Aorta (tissue), 5 donors: ENCODE data around the gene SEMA3G. TPM values are rescaled to one million over a fixed set of nuclear protein-coding genes. Genes with fewer than 3 reads are reported as not detected.

Experiments
- ATAC-seq: fragments of 200-7000 bp; cut with Tn5 transposase; one replicate; pipeline ENCODE4 v1.9.1; 2022; ENCODE audit warnings: moderate library complexity; ENCODE audit not compliant: low FRiP score
- DNase-seq, 2 donors: peaks; one replicate each; pipeline ENCODE4 v3.0.0-alpha.2; 2020
- H3K27ac ChIP-seq, 2 donors: one replicate each; pipeline ENCODE4 v1.5.1; 2013; ENCODE audit warnings: low read length in 2 of 2, mild to moderate bottlenecking in 2 of 2, moderate library complexity in 2 of 2, control low read depth in 1 of 2, inconsistent platforms in 1 of 2, low read depth in 1 of 2
- H3K27me3 ChIP-seq, 2 donors: one replicate each; pipeline ENCODE4 v1.6.1; 2013; ENCODE audit warnings: control low read depth in 1 of 2, low read length in 1 of 2, mild to moderate bottlenecking in 1 of 2, moderate library complexity in 1 of 2; ENCODE audit not compliant: insufficient read depth in 2 of 2, control insufficient read depth in 1 of 2
- H3K36me3 ChIP-seq, 2 donors: one replicate each; pipeline ENCODE4 v1.6.1; 2013; ENCODE audit warnings: control low read depth in 1 of 2, low read length in 1 of 2, mild to moderate bottlenecking in 1 of 2; ENCODE audit not compliant: insufficient read depth in 2 of 2, control insufficient read depth in 1 of 2
- H3K4me1 ChIP-seq, 2 donors: one replicate each; pipeline ENCODE4 v1.6.1; 2013; ENCODE audit warnings: low read length in 2 of 2, control low read depth in 1 of 2, mild to moderate bottlenecking in 1 of 2, moderate library complexity in 1 of 2; ENCODE audit not compliant: insufficient read depth in 2 of 2, control insufficient read depth in 1 of 2
- H3K4me3 ChIP-seq, 2 donors: one replicate each; pipeline ENCODE4 v1.5.1; 2013; ENCODE audit warnings: low read length in 2 of 2, control low read depth in 1 of 2, mild to moderate bottlenecking in 1 of 2
- H3K9me3 ChIP-seq: one replicate; pipeline ENCODE4 v1.6.1; 2013; ENCODE audit warnings: mild to moderate bottlenecking, low read length; ENCODE audit not compliant: control insufficient read depth
- WGBS, 2 donors: extraction: QIAGEN DNeasy Blood & Tissue Kit; methylation state at CpG; one replicate each; pipeline ENCODE4 v1.1.7; 2013; 5-methylcytosine and 5-hydroxymethylcytosine counted together
- intact Hi-C, 2 donors: fragments of 100-400 bp; cut with DNase I; formaldehyde crosslinking; loops; one replicate each; pipeline versions ENCODE4 v1.14.2 to v1.15.0; 2022
- polyA plus RNA-seq, 2 donors: library from polyadenylated mRNA; stranded (reverse); fragments of 200-250 nt; gene quantifications; one replicate each; pipeline ENCODE4 v1.2.3, GENCODE V29; 2013
- total RNA-seq, 2 donors: library from RNA; stranded (reverse); fragmentation: NEBNext Ultra II Directional; extraction: Animal tissue kit (Norgen Biotek cat#: 25700); gene quantifications; one replicate each; pipeline ENCODE4 v1.2.1, GENCODE V29; 2021
- donor health status: healthy with polysubstance abuse.
- donor health status: Bipolar disorder and iron deficiency.
- donor health status: DM: no; HTN: no; CAD: no.
- donor health status: DM: no; HTN: no; CAD: no.
- donor health status: DM: yes; HTN: yes; CAD: no.

SEMA3G gene
- total and polyA plus RNA-seq, 4 donors: 0.26 to 23.8 (median 12.5) TPM; not detected in 1

- Histone ChIP-seq H3K9me3 (no peaks in the 10 kb centered on the region), H3K4me3 (no peak overlapping the region), H3K27ac (no peak overlapping the region), H3K36me3 (no peaks in the 10 kb centered on the region), H3K27me3 (no peaks in the 10 kb centered on the region), H3K4me1 (no peaks in the 10 kb centered on the region)
- WGBS, 2 donors: 89 to 98% methylated on average over 6 of the region's 6 CpGs
- DNase-seq: peak in 1 of 2 donors; percentile 16
- no peak for ATAC-seq
- intact Hi-C loops: no loop called here
Measured at GRCh38 chr3:52432225-52432624, 12.7 kb downstream of the SEMA3G start.

- DNase-seq (no peak), ATAC-seq (no peak)
- Histone ChIP-seq H3K36me3 (no peaks in the 10 kb centered on the region), H3K27ac (no peak overlapping the region), H3K4me1 (no peaks in the 10 kb centered on the region), H3K9me3 (no peaks in the 10 kb centered on the region), H3K4me3 (no peak overlapping the region), H3K27me3 (no peaks in the 10 kb centered on the region)
- intact Hi-C loops: no loop called here
- 66 to 69% methylated on average over 10 of the region's 10 CpGs for WGBS, 2 donors
Measured at GRCh38 chr3:52431459-52432223, 13.3 kb downstream of the SEMA3G start.

GRCh38 chr3:52430416-52430810, 14.5 kb downstream of the SEMA3G start:
- DNase-seq (no peak), ATAC-seq (no peak)
- no peaks in the 10 kb centered on the region for H3K36me3 ChIP-seq
- H3K4me3 ChIP-seq: no peak overlapping the region
- no peaks in the 10 kb centered on the region for H3K9me3 ChIP-seq
- no peaks in the 10 kb centered on the region for H3K27me3 ChIP-seq
- no peak overlapping the region for H3K27ac ChIP-seq
- H3K4me1 ChIP-seq: no peaks in the 10 kb centered on the region
- intact Hi-C loops: no loop called here
- 91 to 92% methylated on average over 9 of the region's 9 CpGs for WGBS, 2 donors

GRCh38 chr3:52429779-52430415, 15.0 kb downstream of the SEMA3G start:
- DNase-seq (no peak), ATAC-seq (peak; percentile 53)
- H3K4me3 ChIP-seq: no peak overlapping the region
- 86 to 87% methylated on average over 7 of the region's 7 CpGs for WGBS, 2 donors
- H3K36me3 ChIP-seq: no peaks in the 10 kb centered on the region
- no peak overlapping the region for H3K27ac ChIP-seq
- H3K27me3 ChIP-seq: no peaks in the 10 kb centered on the region
- H3K4me1 ChIP-seq: no peaks in the 10 kb centered on the region
- H3K9me3 ChIP-seq: no peaks in the 10 kb centered on the region
- intact Hi-C loops: no loop called here

- DNase-seq: no peak
Measured at GRCh38 chr3:52429031-52429430, 15.9 kb downstream of the SEMA3G start.

GRCh38 chr3:52428151-52429005, 16.5 kb downstream of the SEMA3G start:
- Histone ChIP-seq H3K27me3 (no peaks in the 10 kb centered on the region), H3K4me3 (no peak overlapping the region), H3K9me3 (no peaks in the 10 kb centered on the region), H3K4me1 (no peaks in the 10 kb centered on the region), H3K36me3 (no peaks in the 10 kb centered on the region), H3K27ac (no peak overlapping the region)
- intact Hi-C loops: loop anchor here in 1 of 2 donors (1.0 kb wide), 1 partner anchor 17 kb away; the partner anchor contains the start of gene SEMA3G
- ATAC-seq: peak; percentile 75
- no peak for DNase-seq
- WGBS, 2 donors: 13 to 19% methylated on average over 7 of the region's 7 CpGs

More at GRCh38 chr3:52429031-52429430, 15.9 kb downstream of the SEMA3G start:
- H3K9me3 ChIP-seq: no peaks in the 10 kb centered on the region
- no peaks in the 10 kb centered on the region for H3K4me1 ChIP-seq
- no peak for ATAC-seq
- H3K27ac ChIP-seq: no peak overlapping the region
- 41 to 43% methylated on average over 3 of the region's 3 CpGs for WGBS, 2 donors
- no peak overlapping the region for H3K4me3 ChIP-seq
- no peaks in the 10 kb centered on the region for H3K36me3 ChIP-seq
- intact Hi-C loops: no loop called here
- no peaks in the 10 kb centered on the region for H3K27me3 ChIP-seq

- ATAC-seq: no peak
- peak in 1 of 2 donors; percentile 44 for DNase-seq
- 28 to 44% methylated on average over 5 of the region's 5 CpGs for WGBS, 2 donors
Measured at GRCh38 chr3:52423173-52423572, 21.7 kb downstream of the SEMA3G start.

GRCh38 chr3:52422669-52423068, 22.2 kb downstream of the SEMA3G start:
- intact Hi-C loops: no loop called here
- WGBS, 2 donors: 83 to 88% methylated on average over 3 of the region's 3 CpGs
- no peak for DNase-seq
- Histone ChIP-seq H3K4me1 (no peaks in the 10 kb centered on the region), H3K4me3 (no peak overlapping the region), H3K27ac (no peak overlapping the region), H3K9me3 (no peaks in the 10 kb centered on the region), H3K36me3 (peaks cover 0 to 2% of the 10 kb centered on the region in 2 donors), H3K27me3 (no peaks in the 10 kb centered on the region)
- no peak for ATAC-seq

More at GRCh38 chr3:52423173-52423572, 21.7 kb downstream of the SEMA3G start:
- H3K27ac ChIP-seq: no peak overlapping the region
- no peak overlapping the region for H3K4me3 ChIP-seq
- no peaks in the 10 kb centered on the region for H3K9me3 ChIP-seq
- intact Hi-C loops: no loop called here
- H3K27me3 ChIP-seq: no peaks in the 10 kb centered on the region
- H3K4me1 ChIP-seq: no peaks in the 10 kb centered on the region
- H3K36me3 ChIP-seq: peaks cover 0 to 2% of the 10 kb centered on the region in 2 donors
